Natural killer cell treated with Interleukin-12 subunit alpha and Interleukin-12 subunit beta and Interleukin-15 and Interleukin-18, amount 100 ng/mL, for 72 hours (primary cell): Measurements from ENCODE around the gene VPS25. TPM values are rescaled to one million over a fixed set of nuclear protein-coding genes. Genes with fewer than 3 reads are reported as not detected.

Experiments
- ATAC-seq, 2 donors: fragments of 150-1000 bp; cut with Tn5 transposase in 1 of 2; sonication (Bioruptor Pico), chemical (Tn5 transposase) in 1 of 2; 2 replicates each; pipeline ENCODE4 v1.10.0; 2021
- DNase-seq: peaks from one replicate; pipeline ENCODE4 v3.0.0; 2022; ENCODE audit warnings: low spot score
- H3K27ac Mint-ChIP-seq, 2 donors: 1 replicate in 1 of 2; 2 replicates in 1 of 2; pipeline ENCODE4 v1.8.0; 2022; ENCODE audit warnings: mixed read lengths in 2 of 2, mild to moderate bottlenecking in 1 of 2, moderate library complexity in 1 of 2
- H3K27me3 Mint-ChIP-seq, 2 donors: 1 replicate in 1 of 2; 2 replicates in 1 of 2; pipeline ENCODE4 v1.8.0; 2022; ENCODE audit warnings: mixed read lengths in 2 of 2
- H3K36me3 Mint-ChIP-seq: one replicate; pipeline ENCODE4 v1.8.0; 2022; ENCODE audit warnings: mixed read lengths
- H3K4me1 Mint-ChIP-seq, 2 donors: 1 replicate in 1 of 2; 2 replicates in 1 of 2; pipeline ENCODE4 v1.8.0; 2022; ENCODE audit warnings: low read depth in 2 of 2, mixed read lengths in 2 of 2, mild to moderate bottlenecking in 1 of 2
- H3K4me3 Mint-ChIP-seq: one replicate; pipeline ENCODE4 v1.8.0; 2022; ENCODE audit warnings: mixed read lengths
- H3K9me3 Mint-ChIP-seq: 2 replicates; pipeline ENCODE4 v1.8.0; 2022; ENCODE audit warnings: mixed read lengths
- total RNA-seq, 2 donors: library from RNA; stranded (reverse); gene quantifications; one replicate each; pipeline ENCODE4 v1.2.3, GENCODE V29; 2022

The VPS25 gene
- total RNA-seq, 2 donors from 2014 or later: 57.5 to 61.7 TPM

DNA sequence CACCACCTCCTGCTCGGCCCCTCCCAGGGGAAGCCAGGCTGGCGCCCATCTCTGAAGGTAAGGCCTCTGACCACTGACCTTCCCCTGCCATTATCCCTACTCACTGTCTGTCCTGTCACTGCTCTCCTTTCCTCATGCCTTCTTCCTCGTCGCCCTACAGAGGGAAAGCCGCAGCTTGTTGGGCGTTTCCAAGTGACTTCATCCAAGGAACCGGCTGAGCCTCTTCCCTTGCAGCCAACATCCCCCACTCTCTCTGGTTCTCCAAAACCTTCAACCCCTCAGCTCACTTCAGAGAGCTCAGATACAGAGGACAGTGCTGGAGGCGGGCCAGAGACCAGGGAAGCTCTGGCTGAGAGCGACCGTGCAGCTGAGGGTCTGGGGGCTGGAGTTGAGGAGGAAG is 22.2 kb downstream of the VPS25 start:
- DNase-seq (no peak), ATAC-seq (no peak)
- Mint-ChIP-seq H3K4me1 (peaks cover 12 to 20% of the 10 kb centered on the region in 2 donors), H3K36me3 (no peaks in the 10 kb centered on the region), H3K27ac (peak overlapping the region in 1 of 2 donors; percentile 68), H3K4me3 (no peak overlapping the region), H3K9me3 (no peaks in the 10 kb centered on the region), H3K27me3 (peaks cover under 1 to 5% of the 10 kb centered on the region in 2 donors)

DNA sequence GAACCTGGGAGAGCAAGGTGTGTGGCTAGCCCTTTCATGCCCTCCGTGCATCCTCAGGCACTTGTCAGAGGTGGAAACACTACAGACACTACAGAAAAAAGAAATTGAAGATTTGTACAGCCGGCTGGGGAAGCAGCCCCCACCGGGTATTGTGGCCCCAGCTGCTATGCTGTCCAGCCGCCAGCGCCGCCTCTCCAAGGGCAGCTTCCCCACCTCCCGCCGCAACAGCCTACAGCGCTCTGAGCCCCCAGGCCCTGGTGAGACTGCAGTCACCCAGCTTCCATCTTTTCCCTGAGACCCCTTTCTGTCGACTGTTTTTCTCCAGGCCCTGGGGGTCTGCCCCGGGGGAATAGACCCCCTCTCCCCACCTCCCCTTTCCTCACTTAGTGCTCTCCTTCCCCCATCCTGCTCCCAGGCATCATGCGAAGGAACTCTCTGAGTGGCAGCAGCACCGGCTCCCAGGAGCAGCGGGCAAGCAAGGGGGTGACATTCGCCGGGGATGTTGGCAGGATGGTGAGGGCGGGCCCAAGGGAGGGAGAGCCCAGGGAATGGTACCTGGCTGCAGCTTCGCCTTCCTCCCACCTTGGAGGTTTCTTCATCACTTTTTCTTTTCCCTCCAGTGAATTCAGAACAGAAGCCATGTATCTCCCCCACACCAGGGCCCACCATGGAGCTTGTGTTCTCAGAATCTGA is 23.0 kb downstream of the VPS25 start:
- Mint-ChIP-seq H3K36me3 (no peaks in the 10 kb centered on the region), H3K27me3 (peaks cover 0 to 2% of the 10 kb centered on the region in 2 donors), H3K9me3 (no peaks in the 10 kb centered on the region), H3K27ac (peak overlapping the region in 1 of 2 donors; percentile 68), H3K4me1 (peaks cover 12 to 20% of the 10 kb centered on the region in 2 donors), H3K4me3 (no peak overlapping the region)
- DNase-seq (no peak), ATAC-seq (no peak)

GRCh38 chr17:42797067-42798007 is 24.1 kb downstream of the VPS25 start:
- no peak for ATAC-seq
- Mint-ChIP-seq H3K27me3 (peaks cover 0 to 2% of the 10 kb centered on the region in 2 donors), H3K4me1 (peaks cover 12 to 20% of the 10 kb centered on the region in 2 donors), H3K4me3 (peak overlapping the region; percentile 97), H3K36me3 (no peaks in the 10 kb centered on the region), H3K9me3 (no peaks in the 10 kb centered on the region), H3K27ac (peak overlapping the region in 1 of 2 donors; percentile 95)
- no peak for DNase-seq

- Mint-ChIP-seq H3K9me3 (no peaks in the 10 kb centered on the region), H3K27me3 (peaks cover 0 to 2% of the 10 kb centered on the region in 2 donors), H3K4me3 (peak overlapping the region; percentile 97), H3K36me3 (no peaks in the 10 kb centered on the region), H3K4me1 (peaks cover 12 to 20% of the 10 kb centered on the region in 2 donors), H3K27ac (peak overlapping the region; percentile 71 to 95)
- ATAC-seq: no peak
- DNase-seq: no peak
These were observed 24.7 kb downstream of the VPS25 start for GRCh38 chr17:42798011-42798382.

- no peaks in the 10 kb centered on the region for H3K36me3 Mint-ChIP-seq
- peak within 1 kb of the TSS; percentile 97 for H3K4me3 Mint-ChIP-seq
- H3K27ac Mint-ChIP-seq: peak within 1 kb of the TSS; percentile 71 to 95
- DNase-seq: peak; percentile 83
- no peaks in the 10 kb centered on the region for H3K9me3 Mint-ChIP-seq
- H3K4me1 Mint-ChIP-seq: peaks cover 12 to 20% of the 10 kb centered on the region in 2 donors
- ATAC-seq: peak; percentile 98 to 99
- H3K27me3 Mint-ChIP-seq: peaks cover 0 to 2% of the 10 kb centered on the region in 2 donors
These were observed 25.4 kb downstream of the VPS25 start, which contains the start of the genes CNTD1 and COA3 for GRCh38 chr17:42798383-42799380. Gene CNTD1 (plus strand): TSS chr17:42798861. CDS start chr17:42799068, 207 bp downstream. Gene COA3 (minus strand): TSS chr17:42798704. CDS start chr17:42798681, 23 bp downstream.

DNA sequence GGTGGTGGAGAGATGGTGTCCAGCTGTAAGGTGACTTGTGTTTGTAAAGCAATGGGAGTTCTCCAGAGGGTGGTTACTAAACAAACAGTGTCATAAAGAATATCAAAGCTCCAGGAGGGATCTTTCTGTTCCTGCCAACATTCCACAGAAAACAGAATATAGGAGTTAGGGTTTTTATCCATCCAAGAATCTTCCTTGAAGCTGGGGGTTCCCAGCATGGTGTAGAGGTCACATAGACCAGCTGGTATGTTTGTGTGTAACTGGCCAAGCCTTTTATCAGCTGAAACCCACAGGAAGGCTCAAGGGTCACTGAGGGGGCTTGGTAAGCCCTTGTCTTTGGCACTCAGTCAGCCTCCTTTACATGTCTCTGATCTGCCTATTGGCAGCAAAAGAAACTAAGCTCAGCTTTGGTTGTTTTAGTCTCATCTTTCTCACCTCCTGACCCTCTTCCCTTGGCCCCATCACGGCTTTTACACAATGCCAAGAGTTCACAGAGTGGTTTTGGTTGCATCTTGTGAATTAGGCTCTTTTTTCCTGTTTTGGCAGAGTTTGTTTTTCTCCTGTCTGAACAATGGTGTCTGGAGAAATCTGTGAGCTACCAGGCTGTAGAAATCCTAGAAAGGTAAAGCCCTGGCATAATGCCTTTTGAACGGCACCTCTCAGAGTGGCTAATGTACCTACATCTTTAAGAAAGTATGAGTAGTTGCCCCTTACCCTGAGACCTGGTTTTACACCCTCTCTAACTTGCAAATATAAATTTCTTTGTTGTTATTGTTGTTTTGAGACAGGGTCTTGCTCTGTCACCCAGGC is 30.0 kb downstream of the VPS25 start:
- no peak overlapping the region for H3K4me3 Mint-ChIP-seq
- H3K27ac Mint-ChIP-seq: no peak overlapping the region
- DNase-seq (no peak), ATAC-seq (no peak)
- peaks cover 0 to 2% of the 10 kb centered on the region in 2 donors for H3K27me3 Mint-ChIP-seq
- peaks cover 7% of the 10 kb centered on the region in 2 donors for H3K4me1 Mint-ChIP-seq
- H3K9me3 Mint-ChIP-seq: no peaks in the 10 kb centered on the region
- no peaks in the 10 kb centered on the region for H3K36me3 Mint-ChIP-seq

GRCh38 chr17:42804918-42805367 is 31.7 kb downstream of the VPS25 start:
- Mint-ChIP-seq H3K9me3 (no peaks in the 10 kb centered on the region), H3K27ac (no peak overlapping the region), H3K27me3 (peaks cover 0 to 2% of the 10 kb centered on the region in 2 donors), H3K4me1 (no peaks in the 10 kb centered on the region), H3K4me3 (no peak overlapping the region), H3K36me3 (no peaks in the 10 kb centered on the region)
- no peak for DNase-seq
- ATAC-seq: no peak

DNA sequence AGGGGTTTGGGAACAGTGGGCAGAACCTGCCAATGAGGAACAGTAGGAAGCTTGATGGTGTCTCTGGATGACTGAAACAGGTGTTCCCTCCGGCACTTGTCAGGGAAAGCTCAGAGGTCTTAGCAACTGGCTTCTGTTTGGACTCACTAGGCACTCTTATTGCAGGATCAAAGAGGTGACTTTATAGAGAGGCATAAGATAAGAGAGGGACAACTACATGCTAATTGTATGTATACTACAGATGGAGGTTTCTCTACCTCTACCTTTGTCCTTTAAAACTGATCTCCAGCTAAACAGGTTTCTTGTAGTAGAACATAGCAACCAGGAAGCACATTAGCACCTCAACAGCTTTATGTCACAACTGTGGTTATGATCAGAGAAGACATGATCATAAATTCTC is 33.0 kb downstream of the VPS25 start:
- no peak overlapping the region for H3K4me3 Mint-ChIP-seq
- DNase-seq (no peak), ATAC-seq (no peak)
- no peaks in the 10 kb centered on the region for H3K27me3 Mint-ChIP-seq
- H3K9me3 Mint-ChIP-seq: no peaks in the 10 kb centered on the region
- H3K36me3 Mint-ChIP-seq: peaks cover 6% of the 10 kb centered on the region
- no peak overlapping the region for H3K27ac Mint-ChIP-seq
- peaks cover 0 to 3% of the 10 kb centered on the region in 2 donors for H3K4me1 Mint-ChIP-seq

DNA sequence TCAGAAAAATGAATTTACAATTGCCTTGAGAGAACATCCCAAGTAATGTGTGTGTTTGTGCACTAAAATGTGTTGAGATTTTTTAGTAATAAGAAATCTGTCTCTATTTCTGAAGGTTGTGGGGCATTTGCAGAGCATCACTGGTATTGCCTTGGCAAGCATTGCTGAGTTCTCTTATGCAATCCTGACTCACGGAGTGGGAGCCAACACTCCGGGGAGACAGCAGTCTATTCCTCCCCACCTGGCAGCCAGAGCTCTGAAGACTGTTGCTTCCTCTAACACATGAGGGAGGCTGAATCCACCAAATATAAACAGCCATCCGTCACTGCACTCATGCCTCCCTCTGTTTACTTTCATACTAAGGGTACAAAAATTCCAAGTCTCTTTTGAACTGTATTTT is 36.0 kb downstream of the VPS25 start:
- H3K27ac Mint-ChIP-seq: peak overlapping the region in 1 of 2 donors; percentile 27
- peaks cover 17% of the 10 kb centered on the region for H3K36me3 Mint-ChIP-seq
- no peak overlapping the region for H3K4me3 Mint-ChIP-seq
- H3K27me3 Mint-ChIP-seq: no peaks in the 10 kb centered on the region
- DNase-seq (no peak), ATAC-seq (no peak)
- peaks cover 0 to 3% of the 10 kb centered on the region in 2 donors for H3K4me1 Mint-ChIP-seq
- no peaks in the 10 kb centered on the region for H3K9me3 Mint-ChIP-seq

DNA sequence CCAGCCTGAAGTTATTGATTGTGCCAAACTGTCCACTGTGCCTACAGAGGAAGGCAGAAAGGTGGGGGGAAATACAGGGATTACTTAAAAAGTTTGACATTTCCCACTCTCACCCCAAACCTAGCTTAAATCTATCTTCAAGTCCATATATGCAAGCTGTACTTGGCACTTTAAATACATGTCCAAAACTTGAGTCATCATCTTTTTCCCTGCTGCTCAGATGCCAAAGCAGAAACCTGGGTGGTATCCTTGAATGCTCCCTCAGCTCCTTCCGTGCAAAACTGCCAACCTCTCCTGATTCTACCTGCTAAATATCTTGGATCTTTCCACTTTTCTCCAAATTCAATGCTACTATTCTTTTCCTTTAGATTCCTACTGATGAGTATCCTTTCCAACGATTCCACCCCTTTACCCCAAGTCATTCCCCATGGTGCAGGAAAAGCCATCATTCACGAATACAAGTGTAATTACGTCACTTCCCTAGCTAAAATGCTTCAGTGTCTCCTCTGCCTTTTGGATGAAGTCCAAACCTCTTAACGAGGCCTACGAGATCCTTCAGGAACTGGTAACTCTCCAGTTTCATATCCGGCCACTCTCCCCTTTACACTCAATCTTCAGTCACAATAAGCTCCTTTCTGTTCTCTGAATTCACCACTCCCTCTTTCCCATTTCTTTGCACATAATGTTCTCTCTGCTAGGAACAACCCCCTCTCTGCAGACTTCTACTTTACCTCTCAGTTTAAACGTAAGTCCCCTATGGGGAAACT is 41.6 kb downstream of the VPS25 start:
- no peak for DNase-seq
- Mint-ChIP-seq H3K36me3 (peaks cover 34% of the 10 kb centered on the region), H3K27ac (no peak overlapping the region), H3K9me3 (no peaks in the 10 kb centered on the region), H3K4me3 (no peak overlapping the region), H3K27me3 (no peaks in the 10 kb centered on the region), H3K4me1 (peaks cover 3 to 12% of the 10 kb centered on the region in 2 donors)
- ATAC-seq: no peak

- Mint-ChIP-seq H3K4me1 (peaks cover 11 to 20% of the 10 kb centered on the region in 2 donors), H3K4me3 (no peak overlapping the region), H3K27ac (no peak overlapping the region), H3K36me3 (peaks cover 30% of the 10 kb centered on the region), H3K9me3 (no peaks in the 10 kb centered on the region), H3K27me3 (no peaks in the 10 kb centered on the region)
- ATAC-seq: no peak
- no peak for DNase-seq
These were observed 44.6 kb downstream of the VPS25 start for GRCh38 chr17:42817866-42818265.

- Mint-ChIP-seq H3K36me3 (peaks cover 30% of the 10 kb centered on the region), H3K4me1 (peaks cover 11 to 21% of the 10 kb centered on the region in 2 donors), H3K27me3 (no peaks in the 10 kb centered on the region), H3K9me3 (no peaks in the 10 kb centered on the region), H3K4me3 (no peak overlapping the region), H3K27ac (no peak overlapping the region)
- ATAC-seq: no peak
- DNase-seq: no peak
These were observed 45.1 kb downstream of the VPS25 start for GRCh38 chr17:42818379-42818778.
